HepG2 (cell line): ENCODE results near the gene HECTD1. TPM values are rescaled to one million over a fixed set of nuclear protein-coding genes. Genes with fewer than 3 reads are reported as not detected.

Experiments
- AHDC1 ChIP-seq: sonication (generic); formaldehyde crosslinking; IDR thresholded peaks from 2 replicates; pipeline ENCODE4 v1.5.1; 2020; ENCODE audit warnings: mild to moderate bottlenecking, missing genetic modification reagents, borderline replicate concordance
- ATF5 ChIP-seq: sonication (generic); formaldehyde crosslinking; IDR thresholded peaks from 2 replicates; pipeline ENCODE4 v1.4.0; 2020; ENCODE audit warnings: mild to moderate bottlenecking, low read depth, missing genetic modification reagents
- EP300 ChIP-seq, 3 experiments: sonication (generic) in 1 of 3; formaldehyde crosslinking in 1 of 3; IDR thresholded peaks; 2 replicates each; pipeline versions ENCODE4 v1.5.1 to v1.6.1; 2011 to 2020; ENCODE audit warnings: low read depth in 2 of 3, low read length in 2 of 3, borderline replicate concordance in 1 of 3, improper control_type of control experiment in 1 of 3, mild to moderate bottlenecking in 1 of 3, missing genetic modification reagents in 1 of 3, moderate library complexity in 1 of 3
- HNRNPL ChIP-seq: fragments of 200-400 bp; formaldehyde crosslinking; IDR thresholded peaks from 2 replicates; pipeline ENCODE4 v1.6.1; 2017; ENCODE audit warnings: mild to moderate bottlenecking, low read depth, low read length
- KDM3A ChIP-seq: IDR thresholded peaks from 2 replicates; pipeline ENCODE4 v1.6.1; 2018; ENCODE audit warnings: low read depth, missing compliant biosample characterization
- MXI1 ChIP-seq: IDR thresholded peaks from 3 replicates; pipeline ENCODE4 v1.6.1; 2012; ENCODE audit warnings: low read depth, low read length, inconsistent platforms, borderline replicate concordance
- NCOR1 ChIP-seq: fragments of 200-600 bp; sonication (generic); IDR thresholded peaks from 2 replicates; pipeline ENCODE4 v1.7.0; 2017; ENCODE audit warnings: antibody characterized with exemption, low read length, borderline replicate concordance
- PCBP1 ChIP-seq: fragments of 200-400 bp; formaldehyde crosslinking; IDR thresholded peaks from 2 replicates; pipeline ENCODE4 v1.6.1; 2017; ENCODE audit warnings: mild to moderate bottlenecking, low read depth, low read length, borderline replicate concordance
- RAD51 ChIP-seq: fragments of 450-650 bp; IDR thresholded peaks from 2 replicates; pipeline ENCODE4 v1.6.1; 2016; ENCODE audit warnings: borderline replicate concordance
- SOX6 ChIP-seq, 2 experiments: fragments of 450-650 bp in 1 of 2; sonication (generic) in 1 of 2; formaldehyde crosslinking in 1 of 2; IDR thresholded peaks; 2 replicates each; pipeline versions ENCODE4 v1.4.0 to v1.6.1; 2017 to 2020; ENCODE audit warnings: antibody characterized with exemption in 1 of 2, mild to moderate bottlenecking in 1 of 2, missing genetic modification reagents in 1 of 2
- TEF ChIP-seq: sonication (generic); formaldehyde crosslinking; IDR thresholded peaks from 2 replicates; pipeline ENCODE4 v1.5.0; 2020; ENCODE audit warnings: missing genetic modification reagents
- ZBTB10 ChIP-seq: sonication (generic); formaldehyde crosslinking; IDR thresholded peaks from 2 replicates; pipeline ENCODE4 v1.4.0; 2020; ENCODE audit warnings: missing genetic modification reagents, borderline replicate concordance
- ZNF296 ChIP-seq: sonication (generic); formaldehyde crosslinking; conservative IDR thresholded peaks from 2 replicates; pipeline ENCODE4 v1.5.0; 2020; ENCODE audit warnings: mild to moderate bottlenecking, missing genetic modification reagents
- ZNF710 ChIP-seq: sonication (generic); formaldehyde crosslinking; IDR thresholded peaks from 2 replicates; pipeline ENCODE4 v1.5.0; 2020; ENCODE audit warnings: mild to moderate bottlenecking, missing genetic modification reagents, borderline replicate concordance
- polyA plus RNA-seq, 8 experiments: library from polyadenylated mRNA; depleted of rRNA in 3 of 8; stranded (reverse) in 7 of 8; unstranded in 1 of 8; fragments of >200 nt; fragmentation: Illumina TruSeq in 4 of 8; extraction: Trizol in 4 of 8; gene quantifications; 2 replicates each; pipeline versions ENCODE4 v1.2.1 to v1.2.3, GENCODE V29; 2011 to 2016; ENCODE audit warnings: low read depth in 4 of 8, missing spikeins in 1 of 8, mixed read lengths in 1 of 8; ENCODE audit not compliant: insufficient read depth in 1 of 8
- total RNA-seq, 5 experiments: library from RNA; depleted of rRNA; stranded (reverse); fragments of >200 nt; fragmentation: Illumina TruSeq; extraction: Trizol; gene quantifications; 2 replicates each; pipeline ENCODE4 v1.2.3, GENCODE V29; 2016; ENCODE audit warnings: low read depth in 1 of 5

HECTD1 gene
- total and polyA plus RNA-seq, 2 of the 13 experiments (the other 11 are each of a cell fraction or from before 2014, with no cell fraction given): 312 to 560 TPM

GRCh38 chr14:31090883-31091764 is 116.5 kb downstream of the HECTD1 start (continued):
- TF ChIP-seq ZNF710 (0 out of 2 replicates have a peak, but pooled peaks have one; percentile 63), ZBTB10 (CRISPR knock-in tag) (no peak), KDM3A (CRISPR knock-in tag) (no peak), EP300 (IDR thresholded peaks at IDR 0.05; ENCODE audit: low read depth in 2 of 2, low read length in 2 of 2) (peak; percentile 39 to 84), EP300 (CRISPR knock-in tag; IDR thresholded peaks at IDR 0.05; ENCODE audit: borderline replicate concordance) (no peak), TEF (CRISPR knock-in tag) (no peak), NCOR1 (peak; percentile 59; the same call in 1 of the 2 replicates), SOX6 (IDR thresholded peaks at IDR 0.05) (no peak), SOX6 (CRISPR knock-in tag; IDR thresholded peaks at IDR 0.05) (peak; percentile 70), ZNF296 (CRISPR knock-in tag) (no peak), PCBP1 (no peak), HNRNPL (no peak), AHDC1 (CRISPR knock-in tag) (peak; percentile 75; the same call in 1 of the 2 replicates), ATF5 (CRISPR knock-in tag) (peak; percentile 80; the same call in 1 of the 2 replicates), MXI1 (no peak; the same call in 2 of the 3 replicates), RAD51 (peak; percentile 69; the same call in 1 of the 2 replicates)
